ENCODE data around the gene TMEM270.

Gene TMEM270

DNA sequence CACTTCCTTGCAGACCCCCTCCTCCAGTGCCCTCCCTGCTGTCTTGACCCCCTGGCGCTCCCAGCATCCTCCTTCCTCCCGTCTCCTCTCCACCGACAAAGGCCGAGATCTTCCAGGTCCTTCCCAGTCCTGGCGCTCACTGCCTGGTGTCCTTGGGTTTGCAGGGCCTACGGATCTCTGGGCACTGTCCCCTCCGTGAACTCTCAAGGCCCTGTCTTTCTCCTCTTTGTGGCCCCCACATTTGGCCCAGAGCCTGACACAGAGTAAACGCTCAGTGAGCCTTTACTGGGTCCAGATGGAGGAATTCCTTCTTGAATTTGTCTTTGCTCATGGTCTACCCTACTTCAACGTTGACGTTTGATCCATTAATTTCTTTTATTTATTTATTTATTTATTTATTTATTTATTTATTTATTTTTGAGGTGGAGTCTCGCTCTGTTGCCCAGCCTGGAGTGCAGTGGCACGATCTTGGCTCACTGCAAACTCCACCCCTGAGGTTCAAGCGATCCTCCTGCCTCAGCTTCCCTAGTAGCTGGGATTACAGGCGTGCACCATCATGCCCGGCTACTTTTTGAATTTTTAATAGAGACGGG is 29.7 kb downstream of the TMEM270 start:
- no peak for DNase-seq

DNA sequence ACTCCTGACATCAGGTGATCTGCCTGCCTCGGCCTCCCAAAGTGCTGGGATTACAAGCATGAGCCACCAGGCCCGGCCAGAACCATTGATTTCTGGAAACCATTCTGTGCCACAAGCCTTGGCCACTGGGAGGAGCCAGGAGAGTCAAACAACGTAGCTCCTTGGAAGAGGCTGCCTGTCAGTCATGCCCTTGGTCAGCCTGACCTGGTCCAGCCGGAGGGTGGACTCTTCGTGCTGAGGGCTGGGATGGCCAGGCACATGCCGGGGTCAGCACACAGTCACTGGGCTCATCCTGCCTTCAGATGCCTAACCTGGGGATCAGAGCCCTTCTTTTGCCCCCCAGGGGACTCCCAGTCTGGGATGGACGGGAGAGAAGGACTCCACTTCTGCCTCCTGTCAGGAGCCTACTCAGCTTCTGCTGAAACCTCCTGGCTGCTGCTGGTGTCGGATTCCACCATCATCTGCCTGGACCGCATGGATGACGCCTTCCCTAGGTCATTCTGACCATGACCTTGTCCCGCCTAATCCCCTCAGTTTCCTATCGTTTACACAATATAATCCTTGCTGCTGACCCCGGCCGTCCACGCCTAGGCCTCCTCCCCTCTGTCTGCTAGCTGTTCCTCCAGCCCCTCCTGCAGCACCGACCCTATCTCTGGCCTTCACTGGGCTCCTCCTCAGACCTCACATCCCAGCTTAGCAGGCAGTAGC is 30.4 kb downstream of the TMEM270 start:
- DNase-seq, result no peak

DNA sequence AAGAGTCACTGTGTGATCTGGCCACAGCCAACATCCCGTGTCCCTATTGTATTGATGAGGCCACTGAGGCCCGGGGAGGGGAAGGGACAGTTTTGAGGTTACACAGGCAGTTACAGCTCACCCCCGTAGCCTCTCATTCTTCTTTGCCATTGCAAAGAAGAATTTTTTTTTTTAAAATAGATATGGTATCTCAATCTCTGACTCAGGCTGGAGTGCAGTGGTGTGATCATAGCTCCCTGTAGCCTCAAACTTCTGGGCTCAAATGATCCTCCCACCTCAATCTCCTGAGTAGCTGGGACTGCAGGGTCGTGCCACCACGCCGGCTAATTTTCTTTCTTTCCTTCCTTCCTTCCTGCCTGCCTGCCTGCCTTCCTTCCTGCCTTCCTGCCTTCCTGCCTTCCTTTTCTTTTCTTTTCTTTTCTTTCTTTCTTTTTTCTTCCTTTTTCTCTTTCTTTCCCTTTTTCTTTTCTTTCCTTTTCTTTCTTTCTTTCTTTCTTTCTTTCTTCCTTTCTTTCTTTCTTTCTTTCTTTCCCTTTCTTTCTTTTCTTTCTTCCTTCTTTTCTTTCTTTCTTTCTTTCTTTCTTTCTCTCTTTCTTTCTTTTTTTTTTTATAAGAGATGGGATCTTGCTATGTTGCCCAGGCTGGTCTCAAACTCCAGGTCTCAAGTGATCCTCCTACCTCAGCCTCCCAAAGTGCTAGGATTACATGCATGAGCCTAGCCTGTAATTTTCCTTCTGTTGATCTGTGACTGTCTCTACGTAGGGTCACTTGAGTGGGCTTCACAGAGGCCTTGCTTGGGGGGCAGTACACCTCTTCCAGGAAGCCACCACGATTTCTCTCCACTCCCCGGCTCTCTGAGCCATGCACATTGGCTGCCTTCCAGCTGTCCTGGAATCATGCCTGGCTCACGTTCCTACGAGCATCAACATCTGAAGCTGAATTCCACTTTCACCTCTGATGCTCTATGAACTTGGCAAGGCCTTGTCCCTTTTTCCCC is 31.3 kb downstream of the TMEM270 start:
- no peak for DNase-seq

DNA sequence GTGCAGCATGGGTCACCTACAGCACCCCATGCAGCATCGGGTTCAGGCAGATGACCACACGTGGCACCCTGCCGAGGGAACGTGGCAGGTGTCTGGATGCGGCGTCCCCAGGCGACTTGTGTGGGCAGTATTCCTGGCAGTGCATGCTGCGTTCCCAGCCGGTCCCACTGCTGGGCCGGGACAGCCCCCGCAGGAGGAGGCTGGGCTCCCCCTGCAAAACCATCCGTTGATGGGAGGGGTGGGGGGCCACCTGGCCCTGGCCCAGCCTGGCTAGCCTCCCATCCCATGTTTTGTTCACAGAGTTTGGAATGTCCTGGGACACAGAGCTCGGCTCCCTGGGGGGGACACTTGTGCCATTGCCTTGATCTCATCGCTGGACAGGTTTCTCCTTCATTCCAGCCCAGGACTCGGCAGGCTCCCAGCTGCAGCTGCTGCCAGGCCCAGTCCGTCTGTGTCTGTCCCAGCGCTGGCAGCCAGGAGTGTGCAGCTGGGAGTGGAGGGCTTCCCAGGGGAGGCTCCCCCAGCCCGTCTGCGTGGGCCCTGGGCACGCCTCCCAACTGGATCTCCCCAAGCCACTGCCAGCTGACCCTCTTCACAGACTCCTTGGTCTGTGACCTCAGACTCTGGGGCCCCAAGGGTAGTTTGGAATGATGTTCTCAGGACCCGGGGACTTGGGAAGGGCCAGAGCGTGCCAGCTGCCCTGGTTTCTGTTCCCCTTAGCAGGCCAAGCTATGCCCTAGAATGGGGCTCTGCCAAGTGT is 32.6 kb downstream of the TMEM270 start:
- no peak for DNase-seq

DNA sequence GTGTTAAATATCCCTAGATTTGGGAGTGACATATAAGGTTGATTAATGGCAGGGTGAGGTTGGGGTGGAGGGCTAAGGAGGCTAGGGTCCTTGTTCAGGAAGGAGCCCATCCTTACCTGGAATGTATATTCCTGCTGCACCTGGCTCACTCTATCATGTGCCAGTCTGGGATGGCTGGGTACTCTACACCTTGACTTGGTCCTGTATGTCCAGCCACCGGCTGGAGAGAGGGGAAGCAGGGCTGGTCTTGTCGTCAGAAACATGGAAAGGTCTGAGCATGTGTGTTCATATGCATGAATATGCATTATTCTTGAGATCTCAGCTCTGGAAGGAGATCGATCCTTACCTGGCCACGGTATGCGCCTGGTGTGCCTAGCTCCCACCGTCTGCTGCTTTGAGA is 33.2 kb downstream of the TMEM270 start:
- no peak for DNase-seq

DNA sequence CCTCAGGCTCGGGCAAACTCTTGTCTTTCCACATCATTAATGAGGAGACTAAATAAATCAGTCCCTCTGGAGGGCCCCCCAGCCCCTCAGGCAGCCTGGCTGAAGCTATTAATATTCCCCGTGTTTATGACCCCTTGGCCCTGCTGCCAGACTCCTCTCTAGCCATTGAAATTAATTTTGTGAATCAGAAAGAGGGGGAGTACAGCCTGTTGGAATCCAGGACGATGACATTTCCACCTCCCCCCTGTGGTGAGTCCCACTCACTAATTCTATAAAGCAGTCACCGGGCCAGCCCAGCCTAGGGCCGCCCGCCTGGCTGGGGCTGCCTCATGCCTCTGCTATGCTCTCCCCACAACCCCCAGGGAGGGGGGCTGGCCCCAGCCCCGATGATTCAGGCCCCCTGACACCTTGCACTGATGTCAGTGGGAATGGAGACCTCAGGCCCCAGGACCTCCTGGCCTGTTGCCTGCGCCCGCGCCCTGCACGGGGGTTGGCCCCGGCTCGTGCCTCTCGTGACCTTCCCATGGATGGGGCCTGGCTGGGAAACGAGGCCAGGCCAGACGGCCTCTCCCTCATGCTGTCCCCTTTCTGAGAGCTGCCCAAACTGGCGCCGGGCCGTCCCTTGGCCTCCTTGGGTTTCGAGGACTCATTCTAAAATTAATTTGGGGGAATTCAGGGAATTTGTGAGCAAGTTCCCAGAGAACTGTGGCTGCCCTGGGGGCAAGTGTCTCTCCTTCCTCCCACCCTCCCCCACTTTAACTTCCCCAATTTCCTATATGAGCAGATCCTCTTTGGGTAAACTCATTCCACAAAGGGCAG is 34.0 kb downstream of the TMEM270 start:
- no peak for DNase-seq

DNA sequence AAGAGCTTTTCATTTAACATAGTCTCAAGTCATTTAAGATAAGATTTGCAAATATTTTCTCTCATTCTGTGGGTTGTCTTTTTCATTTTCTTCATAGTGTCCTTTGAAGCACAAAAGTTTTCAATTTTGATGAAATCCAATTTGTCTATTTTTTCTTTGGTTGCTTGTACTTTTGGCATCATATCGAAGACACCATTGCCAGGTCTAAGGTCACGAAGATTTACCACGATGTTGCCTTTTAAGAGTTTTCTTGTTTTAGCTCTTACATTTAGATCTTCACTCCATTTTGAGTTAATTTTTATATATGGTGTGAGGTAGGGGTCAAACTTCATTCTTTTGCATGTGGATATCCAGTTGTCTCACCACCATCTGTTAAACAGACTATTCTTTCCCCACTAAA is 34.7 kb downstream of the TMEM270 start:
- DNase-seq, result no peak

DNA sequence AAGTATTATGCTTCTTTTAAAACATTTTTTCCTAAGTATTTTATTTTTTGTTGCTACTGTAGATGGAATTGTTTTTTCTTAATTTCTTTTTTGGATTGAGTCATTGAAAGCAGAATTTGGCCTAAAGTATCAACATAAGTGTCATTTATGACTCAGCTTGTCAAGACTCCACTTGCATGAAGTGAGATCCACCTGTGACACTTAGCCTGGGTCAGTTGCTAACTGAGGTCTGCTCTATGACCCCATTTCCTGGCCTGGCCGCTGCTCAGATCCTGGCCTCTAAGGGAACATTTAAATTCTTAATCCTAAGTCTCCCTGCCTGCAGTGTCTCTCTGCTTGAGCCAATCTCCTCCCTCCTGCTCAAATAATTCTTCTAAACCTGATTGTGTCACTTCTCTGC is 35.5 kb downstream of the TMEM270 start:
- peak; percentile 6 for DNase-seq

DNA sequence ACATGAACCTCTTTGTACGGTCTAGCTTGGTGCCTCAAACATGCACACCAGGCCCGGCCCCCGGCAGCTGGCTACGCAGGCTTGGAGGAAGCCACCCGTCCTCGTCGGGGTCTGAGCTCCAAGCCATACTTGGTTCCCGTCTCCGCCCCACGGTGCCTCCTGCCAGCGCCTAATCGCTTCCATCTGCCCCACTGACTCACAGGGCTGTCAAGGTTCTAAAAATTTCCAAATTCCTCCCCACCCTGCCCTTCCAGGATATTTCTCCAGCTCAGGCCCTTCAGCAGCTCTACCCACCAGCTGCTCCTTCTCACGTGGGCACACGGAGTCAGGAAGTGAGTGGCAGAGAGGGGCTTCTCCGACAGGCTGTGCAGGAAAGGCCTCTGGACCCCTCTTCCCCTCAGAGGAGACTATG is 38.8 kb downstream of the TMEM270 start:
- DNase-seq, result no peak

DNA sequence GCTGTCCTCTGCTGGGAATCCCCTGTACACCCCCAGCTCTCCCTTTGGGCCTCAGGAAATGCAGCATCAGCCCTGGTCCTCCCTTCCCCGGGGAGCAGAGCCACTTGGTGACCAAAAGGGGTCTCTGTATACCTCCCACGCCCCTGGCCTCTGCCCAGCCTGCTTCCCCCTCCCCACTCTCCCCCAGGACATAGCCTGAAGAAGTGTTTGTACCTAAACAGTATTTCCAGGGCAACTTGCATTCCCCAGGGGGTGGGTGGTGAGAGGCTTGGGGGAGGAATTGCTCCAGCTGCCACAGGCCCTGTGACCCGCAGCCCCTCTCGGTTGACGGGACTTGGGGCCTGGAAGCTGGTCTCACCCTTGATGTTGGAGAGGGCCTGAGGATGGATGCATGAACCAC is 39.3 kb downstream of the TMEM270 start:
- DNase-seq, result no peak

DNA sequence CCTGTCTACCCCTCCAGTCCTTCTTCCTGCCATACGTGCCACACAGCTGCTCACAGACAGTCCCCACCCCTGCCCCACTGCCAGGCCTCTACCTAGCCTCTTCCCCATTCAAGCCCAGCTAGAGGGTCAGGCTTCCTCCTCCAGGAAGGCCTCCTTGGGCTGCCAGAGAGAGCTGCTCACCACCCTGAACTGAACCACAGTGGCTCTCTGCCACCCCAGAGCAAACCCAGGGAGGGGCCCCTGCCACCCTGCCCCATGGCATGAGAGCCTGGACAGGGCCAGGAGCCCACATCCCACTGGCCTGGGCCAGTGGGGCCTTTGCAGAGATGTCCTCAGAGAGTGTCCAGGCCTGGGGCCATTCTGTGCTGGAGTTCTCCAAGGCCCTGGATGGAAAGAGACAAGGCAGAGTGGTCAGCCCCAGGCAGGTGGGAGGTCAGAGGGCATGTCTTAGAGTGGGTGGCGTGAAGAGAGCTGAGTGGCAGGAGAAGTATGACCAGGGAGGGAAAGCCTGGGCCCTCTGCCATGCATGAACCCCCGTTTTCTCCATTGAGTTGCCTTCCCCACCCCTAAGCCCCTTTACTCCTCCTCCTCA is 40.4 kb downstream of the TMEM270 start:
- no peak for DNase-seq

DNA sequence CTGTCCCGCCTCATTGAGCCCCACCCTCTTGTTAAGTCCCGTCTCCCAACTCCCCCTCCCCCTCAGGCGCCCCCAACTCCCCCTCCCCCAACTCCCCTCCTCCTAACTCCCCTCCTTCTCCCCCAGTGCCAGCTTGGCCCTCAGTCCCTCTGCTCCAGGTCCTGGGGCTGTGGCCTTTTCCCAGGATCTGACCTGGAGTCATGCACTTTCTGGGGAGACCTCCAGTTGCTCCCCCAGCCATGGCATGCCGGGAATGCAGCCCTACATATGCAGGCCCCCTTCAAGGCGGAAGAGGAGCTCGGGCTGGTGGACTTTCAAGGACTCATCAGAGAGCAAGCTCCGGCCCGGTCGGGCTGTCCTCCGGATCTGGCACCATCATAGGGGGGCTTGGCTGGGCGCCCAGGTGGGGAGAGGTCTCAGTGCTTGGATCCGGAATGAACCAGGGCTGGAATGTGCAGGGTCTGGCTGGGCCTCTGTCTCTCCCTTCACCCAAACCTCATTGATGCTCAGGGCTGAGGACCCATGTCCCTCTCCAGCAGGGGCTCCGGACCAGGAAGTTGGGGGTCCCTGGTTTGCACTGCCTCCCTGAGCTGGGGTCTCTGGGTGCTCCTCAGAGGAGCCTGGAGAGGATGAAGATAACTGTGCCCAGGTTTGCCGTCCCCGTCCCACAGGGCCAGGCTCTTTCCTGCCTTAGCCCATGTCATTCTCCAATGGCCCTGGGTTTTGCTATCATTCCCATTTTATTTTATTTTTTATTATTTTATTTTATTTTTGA is 41.1 kb downstream of the TMEM270 start:
- no peak for DNase-seq

DNA sequence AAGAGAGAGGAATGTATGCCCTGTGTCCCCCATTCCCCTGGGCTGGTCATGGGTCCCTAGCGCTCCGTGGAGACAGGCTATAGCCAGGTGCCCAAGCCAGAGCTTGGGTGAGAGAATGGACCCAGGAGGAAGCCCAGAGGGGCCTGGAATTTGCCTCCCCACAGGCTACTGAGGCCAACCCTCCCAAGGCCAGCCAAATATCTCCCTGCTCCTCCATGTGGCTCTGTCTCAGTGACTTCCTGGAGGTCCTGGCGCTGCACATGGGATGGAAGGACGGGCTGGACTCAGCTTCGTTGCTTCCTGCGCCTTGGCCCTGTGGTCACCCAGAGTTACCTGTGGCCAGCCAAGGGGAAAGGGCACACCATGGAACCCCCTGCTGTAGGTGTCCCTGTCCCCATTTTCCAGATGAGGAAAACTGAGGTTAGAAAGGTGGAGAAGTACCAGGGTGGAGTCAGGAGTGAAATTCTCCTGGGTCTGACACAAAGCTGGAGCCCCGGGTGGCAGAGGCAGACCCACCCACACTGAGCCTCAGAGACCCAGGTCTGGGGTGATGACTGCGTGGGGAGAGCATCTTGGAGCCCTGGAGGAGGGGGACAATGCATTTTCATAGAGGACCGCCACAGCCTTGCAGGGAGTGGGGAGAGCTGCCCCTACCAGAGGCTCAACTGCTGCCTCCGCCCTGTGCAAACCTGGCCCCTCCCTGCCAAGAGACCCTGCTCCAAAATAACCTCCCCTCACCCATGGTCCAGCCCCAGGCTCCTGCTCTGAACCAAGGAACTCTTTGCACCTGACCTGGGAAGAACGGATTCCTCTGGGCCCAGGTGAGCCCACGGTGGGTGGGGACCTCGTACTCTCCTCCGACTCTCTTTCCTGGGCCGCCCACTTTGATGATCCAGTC is 42.6 kb downstream of the TMEM270 start:
- no peak for DNase-seq

DNA sequence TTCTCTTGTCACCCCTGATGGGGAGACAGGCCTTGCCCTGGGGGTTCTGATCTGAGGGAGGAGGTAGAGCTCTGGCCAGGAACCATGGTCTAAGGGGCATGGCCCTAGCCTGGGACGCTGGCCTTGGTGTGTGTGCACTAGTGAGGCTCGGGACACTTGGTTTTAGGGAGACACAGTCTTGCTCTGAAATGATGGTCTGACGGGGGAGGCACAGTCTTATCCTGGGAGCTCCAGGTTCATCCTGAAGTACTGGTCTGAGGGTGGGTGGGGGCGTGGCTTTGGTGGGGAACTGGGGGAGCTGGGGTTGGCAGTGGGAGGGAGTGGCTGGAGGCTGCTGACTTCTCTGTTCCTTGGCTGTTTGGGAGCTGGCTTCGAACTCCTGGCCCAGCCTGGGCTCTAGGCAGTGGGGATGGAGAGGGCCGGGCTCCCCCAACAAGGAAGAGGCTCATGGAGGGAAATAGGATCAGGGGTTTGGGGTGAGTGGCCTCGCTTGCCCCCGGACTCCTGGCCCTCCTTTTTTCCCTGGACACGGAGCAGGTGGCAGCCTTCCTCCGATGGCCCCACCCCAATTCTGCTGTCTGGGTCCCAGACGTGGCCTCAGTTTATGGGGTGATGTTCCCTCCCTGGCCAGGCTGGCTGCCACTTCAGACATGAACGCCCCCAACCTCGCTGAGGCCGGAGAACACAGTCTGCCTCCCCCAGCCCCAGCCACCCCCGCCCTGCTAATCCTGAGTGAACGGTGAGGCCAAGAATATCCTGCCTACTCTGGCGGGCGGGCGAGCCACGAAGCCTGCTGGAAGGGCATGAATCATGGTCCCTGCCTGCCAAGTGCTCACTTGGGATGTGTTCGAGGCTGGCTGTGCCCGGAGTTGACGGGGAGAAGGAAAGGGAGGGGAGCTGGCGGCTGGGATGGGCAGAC is 43.5 kb downstream of the TMEM270 start:
- no peak for DNase-seq

DNA sequence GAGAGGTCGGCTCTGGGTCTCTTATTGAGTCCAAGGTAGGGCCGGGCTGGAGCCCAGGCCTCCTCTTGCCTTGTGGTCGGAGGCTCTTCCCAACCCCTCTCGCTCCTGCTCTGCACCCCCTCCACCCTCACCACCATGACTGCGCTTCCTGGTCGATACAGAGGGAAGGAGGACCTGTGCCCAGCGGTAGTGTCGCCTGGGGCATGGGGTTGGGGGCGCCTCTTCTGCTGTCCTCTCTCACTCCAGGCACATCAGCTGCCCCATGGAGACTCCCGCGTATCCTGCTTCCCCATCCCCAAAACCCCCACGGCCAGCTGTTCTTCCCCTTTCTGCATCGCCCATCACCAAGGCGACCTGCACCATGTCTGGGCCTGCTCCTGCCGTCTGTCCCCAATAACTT is 44.4 kb downstream of the TMEM270 start:
- no peak for DNase-seq

DNA sequence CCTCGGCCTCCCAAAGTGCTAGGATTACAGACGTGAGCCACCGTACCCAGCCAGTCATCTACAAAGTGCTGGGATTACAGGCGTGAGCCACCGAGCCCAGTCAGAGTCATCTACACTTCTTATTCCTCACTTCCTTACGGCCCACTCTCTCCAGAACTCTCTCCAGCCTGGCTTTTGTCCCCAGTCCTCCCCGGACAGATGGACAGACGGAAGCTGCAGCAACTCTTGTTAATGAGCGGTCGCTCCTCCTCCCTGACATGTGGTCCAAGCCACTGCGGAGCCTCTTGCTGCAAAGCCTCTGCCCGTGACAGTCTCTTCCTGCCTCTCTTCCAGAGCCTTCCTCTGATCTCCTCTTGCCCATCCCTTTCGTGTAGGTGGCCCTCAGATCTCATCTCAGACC is 45.9 kb downstream of the TMEM270 start:
- DNase-seq, result no peak

DNA sequence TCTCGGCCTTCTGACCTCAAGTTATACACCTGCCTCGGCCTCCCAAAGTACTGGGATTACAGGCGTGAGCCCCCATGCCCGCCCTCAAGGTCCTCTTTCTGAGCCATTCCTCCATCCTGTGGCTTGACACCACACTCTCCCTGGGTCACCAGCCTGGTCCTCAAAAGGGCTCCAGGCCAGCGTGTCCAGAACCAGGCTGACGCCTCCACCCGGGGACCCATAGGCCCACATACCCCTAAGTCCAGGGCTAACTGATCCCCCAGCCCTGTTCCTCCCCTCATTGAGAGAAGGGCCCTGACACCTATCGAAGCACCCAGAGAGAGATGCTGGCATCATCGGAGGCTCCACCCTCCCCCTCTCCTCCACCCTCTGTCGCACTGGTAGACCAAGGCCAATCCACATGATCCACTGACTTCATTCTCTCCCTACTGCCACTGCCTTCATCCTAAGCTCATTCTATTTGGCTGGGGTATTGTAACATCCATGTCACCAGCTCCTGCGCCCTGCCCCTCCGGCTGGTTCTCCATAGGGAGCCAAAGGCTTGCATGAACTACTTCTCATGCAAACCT is 46.7 kb downstream of the TMEM270 start:
- DNase-seq, result no peak

DNA sequence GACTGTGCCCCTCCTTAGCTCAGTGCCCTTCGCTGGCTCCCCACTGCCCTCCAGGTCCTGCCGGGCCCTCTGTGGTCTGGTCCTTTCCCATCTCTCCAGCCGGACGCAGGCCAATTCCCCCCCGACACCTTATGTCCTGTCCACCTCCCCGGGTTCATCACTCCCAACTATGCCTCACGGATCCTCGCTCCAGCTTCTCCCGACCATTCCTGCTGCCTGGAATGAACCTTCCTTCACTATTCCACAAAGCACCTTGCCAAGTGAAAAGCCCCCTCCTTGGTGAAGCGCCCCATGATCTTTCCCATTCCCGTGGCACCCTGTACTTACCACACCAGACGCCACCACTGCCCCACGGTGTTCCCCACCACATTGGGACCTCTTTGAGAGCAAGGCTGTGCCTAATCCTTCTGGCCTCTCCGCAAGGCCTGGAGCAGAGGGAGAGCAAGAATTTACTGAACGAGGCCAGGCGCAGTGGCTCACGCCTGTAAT is 47.2 kb downstream of the TMEM270 start:
- no peak for DNase-seq
